Measurements from ENCODE around the gene KISS1R. TPM values are rescaled to one million over a fixed set of nuclear protein-coding genes. Genes with fewer than 3 reads are reported as not detected.
A peak's percentile ranks its signal among the peaks of the same experiment; 100 is the strongest.

The KISS1R gene
- total and polyA plus RNA-seq, 4 donors, result not detected

DNA sequence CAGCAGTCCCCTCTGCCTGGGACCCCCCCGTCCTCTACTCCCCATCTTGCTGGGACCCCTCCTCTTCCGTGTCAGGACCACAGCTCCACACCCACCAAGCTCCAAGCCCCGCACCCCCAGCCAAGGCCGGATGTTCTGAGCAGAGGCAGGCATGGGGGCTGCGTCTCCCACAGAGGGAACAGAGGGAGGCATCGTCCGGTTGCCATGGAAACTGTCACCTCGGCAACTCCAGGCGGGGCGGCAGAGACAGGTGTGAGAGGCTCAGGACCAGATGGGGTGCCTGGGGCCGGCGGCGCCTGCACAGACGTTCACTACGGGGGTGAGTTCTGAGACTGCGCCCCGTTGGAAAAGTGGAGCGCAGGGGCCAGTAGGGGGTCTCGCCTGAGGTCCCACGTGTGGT, 18.5 kb upstream of the KISS1R start (continued):
- TF ChIP-seq GABPA (IDR thresholded peaks at IDR 0.05 in 1 of 2, conservative IDR thresholded peaks at IDR 0.05 in 1 of 2) (no peak), YY1 (IDR thresholded peaks at IDR 0.05) (no peak)

DNA sequence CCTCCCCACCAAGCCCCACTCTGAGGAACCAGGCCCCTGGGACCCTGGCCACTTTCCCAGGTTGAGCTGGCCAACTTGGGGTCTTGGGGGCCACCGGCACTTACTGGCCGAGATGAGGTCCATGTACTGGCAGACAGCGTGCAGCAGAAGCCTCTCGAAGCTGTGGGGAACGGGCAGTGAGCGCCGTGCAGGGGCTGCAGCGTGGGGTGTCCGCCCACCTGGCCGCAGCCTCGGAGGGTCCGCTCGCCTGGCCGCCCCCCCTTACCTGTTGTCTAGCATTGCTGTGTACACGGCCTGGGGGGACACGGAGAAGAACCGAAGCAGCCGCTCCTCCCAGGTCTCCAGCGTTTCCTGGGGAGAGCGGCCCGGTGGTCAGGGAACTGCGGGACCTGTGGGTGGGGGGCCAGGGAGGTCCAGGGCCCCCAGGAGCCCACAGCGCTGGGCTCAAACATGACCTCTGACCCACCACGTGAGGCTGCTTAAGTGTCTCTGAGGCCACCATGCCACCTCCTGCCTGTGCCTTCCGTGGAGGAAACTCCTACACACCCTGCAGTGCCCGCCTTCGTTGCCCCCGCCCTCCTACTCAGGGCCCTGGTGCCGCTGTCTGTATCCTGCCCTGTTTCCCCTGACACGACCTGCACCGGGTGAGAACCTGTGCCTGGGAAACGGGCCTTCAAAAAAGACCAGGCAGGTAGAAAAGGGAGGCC, 17.6 kb upstream of the KISS1R start:
- H3K4me1 ChIP-seq (ENCODE audit: control insufficient read depth in 4 of 4, insufficient read depth in 4 of 4, low read length in 3 of 4), result peaks cover 7 to 11% (median 9%) of the 10 kb centered on the region in 4 donors
- H3K9me3 ChIP-seq (ENCODE audit: control insufficient read depth in 4 of 4, low read length in 3 of 4), result no peaks in the 10 kb centered on the region
- no peak overlapping the region for H3K4me3 ChIP-seq (ENCODE audit: low read depth in 1 of 3, low read length in 3 of 3)
- no peaks in the 10 kb centered on the region for H3K27me3 ChIP-seq (ENCODE audit: control insufficient read depth in 4 of 4, insufficient read depth in 4 of 4, low read length in 3 of 4)
- H3K27ac ChIP-seq (ENCODE audit: low read depth in 1 of 2, low read length in 2 of 2), result no peak overlapping the region
- no peak for TF ChIP-seq GABPA (IDR thresholded peaks at IDR 0.05 in 1 of 2, conservative IDR thresholded peaks at IDR 0.05 in 1 of 2)
- TF ChIP-seq, protein P1, sequence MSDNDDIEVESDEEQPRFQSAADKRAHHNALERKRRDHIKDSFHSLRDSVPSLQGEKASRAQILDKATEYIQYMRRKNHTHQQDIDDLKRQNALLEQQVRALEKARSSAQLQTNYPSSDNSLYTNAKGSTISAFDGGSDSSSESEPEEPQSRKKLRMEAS (IDR thresholded peaks at IDR 0.05), result no peak
- TF ChIP-seq, protein P2, sequence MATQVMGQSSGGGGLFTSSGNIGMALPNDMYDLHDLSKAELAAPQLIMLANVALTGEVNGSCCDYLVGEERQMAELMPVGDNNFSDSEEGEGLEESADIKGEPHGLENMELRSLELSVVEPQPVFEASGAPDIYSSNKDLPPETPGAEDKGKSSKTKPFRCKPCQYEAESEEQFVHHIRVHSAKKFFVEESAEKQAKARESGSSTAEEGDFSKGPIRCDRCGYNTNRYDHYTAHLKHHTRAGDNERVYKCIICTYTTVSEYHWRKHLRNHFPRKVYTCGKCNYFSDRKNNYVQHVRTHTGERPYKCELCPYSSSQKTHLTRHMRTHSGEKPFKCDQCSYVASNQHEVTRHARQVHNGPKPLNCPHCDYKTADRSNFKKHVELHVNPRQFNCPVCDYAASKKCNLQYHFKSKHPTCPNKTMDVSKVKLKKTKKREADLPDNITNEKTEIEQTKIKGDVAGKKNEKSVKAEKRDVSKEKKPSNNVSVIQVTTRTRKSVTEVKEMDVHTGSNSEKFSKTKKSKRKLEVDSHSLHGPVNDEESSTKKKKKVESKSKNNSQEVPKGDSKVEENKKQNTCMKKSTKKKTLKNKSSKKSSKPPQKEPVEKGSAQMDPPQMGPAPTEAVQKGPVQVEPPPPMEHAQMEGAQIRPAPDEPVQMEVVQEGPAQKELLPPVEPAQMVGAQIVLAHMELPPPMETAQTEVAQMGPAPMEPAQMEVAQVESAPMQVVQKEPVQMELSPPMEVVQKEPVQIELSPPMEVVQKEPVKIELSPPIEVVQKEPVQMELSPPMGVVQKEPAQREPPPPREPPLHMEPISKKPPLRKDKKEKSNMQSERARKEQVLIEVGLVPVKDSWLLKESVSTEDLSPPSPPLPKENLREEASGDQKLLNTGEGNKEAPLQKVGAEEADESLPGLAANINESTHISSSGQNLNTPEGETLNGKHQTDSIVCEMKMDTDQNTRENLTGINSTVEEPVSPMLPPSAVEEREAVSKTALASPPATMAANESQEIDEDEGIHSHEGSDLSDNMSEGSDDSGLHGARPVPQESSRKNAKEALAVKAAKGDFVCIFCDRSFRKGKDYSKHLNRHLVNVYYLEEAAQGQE (IDR thresholded peaks at IDR 0.05), result no peak
- TF ChIP-seq YY1 (IDR thresholded peaks at IDR 0.05), result no peak
- TF ChIP-seq RAD21 (IDR thresholded peaks at IDR 0.05), result no peak
- TF ChIP-seq RXRA (IDR thresholded peaks at IDR 0.05), result no peak
- WGBS, result 92% methylated on average over 32 of the region's 32 CpGs
- H3K36me3 ChIP-seq (ENCODE audit: control insufficient read depth in 4 of 4, insufficient read depth in 3 of 4, low read depth in 1 of 4, low read length in 3 of 4), result peaks cover 0 to 13% (median 4%) of the 10 kb centered on the region in 4 donors
- H3K9ac ChIP-seq (ENCODE audit: low read depth in 1 of 2, low read length in 2 of 2), result no peak overlapping the region
- DNase-seq (ENCODE audit: low spot score), result no peak

DNA sequence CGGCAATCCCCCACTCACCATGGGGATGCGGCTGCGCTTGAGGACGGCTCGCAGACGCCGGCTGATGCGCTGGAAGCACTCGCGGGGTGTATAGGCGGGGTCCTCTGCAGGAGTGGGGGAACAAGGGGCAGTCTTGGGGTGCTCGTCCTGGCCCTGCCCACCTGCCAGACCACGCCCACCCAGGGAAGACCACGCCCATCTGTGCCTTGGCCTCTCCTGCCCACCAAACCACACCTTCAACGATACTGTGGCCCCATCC, 17.2 kb upstream of the KISS1R start:
- WGBS, result 91% methylated on average over 15 of the region's 15 CpGs
- no peak for TF ChIP-seq SP1 (IDR thresholded peaks at IDR 0.05)
- no peak for TF ChIP-seq YY1 (IDR thresholded peaks at IDR 0.05)
- TF ChIP-seq, protein P3, sequence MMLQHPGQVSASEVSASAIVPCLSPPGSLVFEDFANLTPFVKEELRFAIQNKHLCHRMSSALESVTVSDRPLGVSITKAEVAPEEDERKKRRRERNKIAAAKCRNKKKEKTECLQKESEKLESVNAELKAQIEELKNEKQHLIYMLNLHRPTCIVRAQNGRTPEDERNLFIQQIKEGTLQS (IDR thresholded peaks at IDR 0.05), result no peak
- no peak for TF ChIP-seq EGR1 (IDR thresholded peaks at IDR 0.05; ENCODE audit: low read depth in 2 of 2)
- TF ChIP-seq, protein P1 (IDR thresholded peaks at IDR 0.05), result no peak
- no peak for TF ChIP-seq RAD21 (IDR thresholded peaks at IDR 0.05)
- TF ChIP-seq, protein P4, sequence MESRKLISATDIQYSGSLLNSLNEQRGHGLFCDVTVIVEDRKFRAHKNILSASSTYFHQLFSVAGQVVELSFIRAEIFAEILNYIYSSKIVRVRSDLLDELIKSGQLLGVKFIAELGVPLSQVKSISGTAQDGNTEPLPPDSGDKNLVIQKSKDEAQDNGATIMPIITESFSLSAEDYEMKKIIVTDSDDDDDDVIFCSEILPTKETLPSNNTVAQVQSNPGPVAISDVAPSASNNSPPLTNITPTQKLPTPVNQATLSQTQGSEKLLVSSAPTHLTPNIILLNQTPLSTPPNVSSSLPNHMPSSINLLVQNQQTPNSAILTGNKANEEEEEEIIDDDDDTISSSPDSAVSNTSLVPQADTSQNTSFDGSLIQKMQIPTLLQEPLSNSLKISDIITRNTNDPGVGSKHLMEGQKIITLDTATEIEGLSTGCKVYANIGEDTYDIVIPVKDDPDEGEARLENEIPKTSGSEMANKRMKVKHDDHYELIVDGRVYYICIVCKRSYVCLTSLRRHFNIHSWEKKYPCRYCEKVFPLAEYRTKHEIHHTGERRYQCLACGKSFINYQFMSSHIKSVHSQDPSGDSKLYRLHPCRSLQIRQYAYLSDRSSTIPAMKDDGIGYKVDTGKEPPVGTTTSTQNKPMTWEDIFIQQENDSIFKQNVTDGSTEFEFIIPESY (IDR thresholded peaks at IDR 0.05), result no peak
- TF ChIP-seq FOXA1 (IDR thresholded peaks at IDR 0.05), result no peak
- no peak for TF ChIP-seq JUND (IDR thresholded peaks at IDR 0.05)
- TF ChIP-seq TAF1 (conservative IDR thresholded peaks at IDR 0.05), result no peak
- no peak for TF ChIP-seq NR2F2 (IDR thresholded peaks at IDR 0.05)
- TF ChIP-seq HNF4A (conservative IDR thresholded peaks at IDR 0.05), result no peak
- TF ChIP-seq, protein P2 (IDR thresholded peaks at IDR 0.05), result no peak
- DNase-seq (ENCODE audit: low spot score), result peak; percentile 52
- Histone ChIP-seq H3K36me3 (ENCODE audit: control insufficient read depth in 4 of 4, insufficient read depth in 3 of 4, low read depth in 1 of 4, low read length in 3 of 4) (peaks cover 0 to 13% (median 4%) of the 10 kb centered on the region in 4 donors), H3K4me3 (ENCODE audit: low read depth in 1 of 3, low read length in 3 of 3) (no peak overlapping the region), H3K27ac (ENCODE audit: low read depth in 1 of 2, low read length in 2 of 2) (no peak overlapping the region), H3K9ac (ENCODE audit: low read depth in 1 of 2, low read length in 2 of 2) (no peak overlapping the region), H3K9me3 (ENCODE audit: control insufficient read depth in 4 of 4, low read length in 3 of 4) (no peaks in the 10 kb centered on the region), H3K27me3 (ENCODE audit: control insufficient read depth in 4 of 4, insufficient read depth in 4 of 4, low read length in 3 of 4) (no peaks in the 10 kb centered on the region), H3K4me1 (ENCODE audit: control insufficient read depth in 4 of 4, insufficient read depth in 4 of 4, low read length in 3 of 4) (peaks cover 7 to 11% (median 9%) of the 10 kb centered on the region in 4 donors)

Data from liver (tissue), 9 donors.